Natural killer cell (primary cell): ENCODE measurements around the gene SSR3. TPM values are rescaled to one million over a fixed set of nuclear protein-coding genes. Genes with fewer than 3 reads are reported as not detected.

Experiments
- ATAC-seq, 3 donors: fragments of 150-1000 bp in 2 of 3; fragments of 200-7000 bp in 1 of 3; cut with Tn5 transposase; 1 replicate in 1 of 3; 2 replicates in 2 of 3; pipeline ENCODE4 v1.10.0; 2021; ENCODE audit warnings: mild to moderate bottlenecking in 2 of 3, moderate library complexity in 2 of 3
- DNase-seq, 2 donors: peaks; one replicate each; pipeline versions ENCODE4 v3.0.0 to v3.0.0-alpha.2; 2013 to 2021; ENCODE audit warnings: mixed read lengths in 1 of 2
- H3K27ac ChIP-seq: one replicate; pipeline ENCODE4 v1.5.1; 2013; ENCODE audit warnings: mild to moderate bottlenecking, low read length
- H3K27me3 ChIP-seq: one replicate; pipeline ENCODE4 v1.6.1; 2013; ENCODE audit warnings: low read length; ENCODE audit not compliant: control insufficient read depth, insufficient read depth
- H3K36me3 ChIP-seq: one replicate; pipeline ENCODE4 v1.6.1; 2013; ENCODE audit warnings: low read length; ENCODE audit not compliant: control insufficient read depth, insufficient read depth
- H3K4me1 ChIP-seq: one replicate; pipeline ENCODE4 v1.6.1; 2013; ENCODE audit warnings: low read length; ENCODE audit not compliant: control insufficient read depth, insufficient read depth
- H3K4me3 ChIP-seq: one replicate; pipeline ENCODE4 v1.5.1; 2013; ENCODE audit warnings: low read length
- H3K9me3 ChIP-seq: one replicate; pipeline ENCODE4 v1.6.1; 2013; ENCODE audit warnings: low read length; ENCODE audit not compliant: control insufficient read depth, insufficient read depth
- H3K27ac Mint-ChIP-seq, 2 donors: one replicate each; pipeline ENCODE4 v1.8.0; 2022; ENCODE audit warnings: mild to moderate bottlenecking in 2 of 2, mixed read lengths in 2 of 2, moderate library complexity in 1 of 2
- H3K27me3 Mint-ChIP-seq, 2 donors: one replicate each; pipeline ENCODE4 v1.8.0; 2022; ENCODE audit warnings: low read depth in 2 of 2, mixed read lengths in 2 of 2
- H3K36me3 Mint-ChIP-seq: one replicate; pipeline ENCODE4 v1.8.0; 2022; ENCODE audit warnings: mixed read lengths
- H3K4me1 Mint-ChIP-seq, 2 donors: one replicate each; pipeline ENCODE4 v1.8.0; 2022; ENCODE audit warnings: mixed read lengths in 2 of 2
- H3K4me3 Mint-ChIP-seq: one replicate; pipeline ENCODE4 v1.8.0; 2022; ENCODE audit warnings: mild to moderate bottlenecking, moderate library complexity, mixed read lengths
- H3K9me3 Mint-ChIP-seq, 2 donors: one replicate each; pipeline ENCODE4 v1.8.0; 2022; ENCODE audit warnings: mixed read lengths in 2 of 2
- WGBS: methylation state at CpG from one replicate; pipeline ENCODE4 v1.1.7; 2013; ENCODE audit warnings: missing lambda C conversion rate; ENCODE audit not compliant: insufficient coverage; 5-methylcytosine and 5-hydroxymethylcytosine counted together
- intact Hi-C: fragments of 100-400 bp; cut with micrococcal nuclease; formaldehyde crosslinking; loops from one replicate; pipeline ENCODE4 v1.14.2; 2022
- total RNA-seq, 4 donors: library from RNA; stranded (reverse); fragments of 120-200 nt in 1 of 4; gene quantifications; one replicate each; pipeline versions ENCODE4 v1.2.3 to v1.2.4, GENCODE V29; 2013 to 2022
- TF ChIP-seq, protein P1 (sequence below): fragments of 200-600 bp; IDR thresholded peaks from one replicate; pipeline ENCODE4 v1.8.0; 2022; ENCODE audit warnings: antibody characterized with exemption

Gene SSR3
- total RNA-seq, 3 donors from 2014 or later (not counting 1 experiment from before 2014, with no cell fraction given), result 60.7 to 75.1 (median 63.0) TPM

DNA sequence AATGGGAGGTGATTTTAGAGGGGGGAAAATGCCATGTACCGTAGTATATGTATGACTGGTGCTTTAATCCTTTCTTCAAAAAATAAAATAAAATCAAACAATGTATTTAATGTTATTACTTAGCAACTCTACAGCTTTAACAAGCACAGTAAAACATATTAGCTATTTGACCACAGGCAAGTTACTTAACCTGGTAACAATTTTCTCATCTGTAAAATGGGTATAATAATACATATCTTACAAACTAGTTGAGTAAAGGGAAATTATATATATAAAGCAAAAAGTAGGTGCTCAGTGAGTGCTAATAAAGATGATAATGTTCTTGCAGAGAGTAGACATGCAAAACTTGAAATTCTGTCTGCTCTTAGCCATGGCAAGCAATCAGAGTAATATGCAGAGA lies 27.9 kb downstream of the SSR3 start:
- no peak overlapping the region for H3K4me3 Mint-ChIP-seq
- no peaks in the 10 kb centered on the region for H3K9me3 Mint-ChIP-seq
- WGBS, result no CpG with 5 or more reads among the region's 1 CpG
- H3K36me3 ChIP-seq, result no peaks in the 10 kb centered on the region
- peaks cover 5% of the 10 kb centered on the region for H3K27me3 ChIP-seq
- H3K9me3 ChIP-seq, result no peaks in the 10 kb centered on the region
- no peak overlapping the region for H3K27ac Mint-ChIP-seq
- peaks cover 8% of the 10 kb centered on the region for H3K36me3 Mint-ChIP-seq
- peaks cover 6 to 10% of the 10 kb centered on the region in 2 donors for H3K4me1 Mint-ChIP-seq
- H3K4me1 ChIP-seq, result peaks cover 7% of the 10 kb centered on the region
- H3K27me3 Mint-ChIP-seq, result peaks cover 24 to 41% of the 10 kb centered on the region in 2 donors
- H3K4me3 ChIP-seq, result no peak overlapping the region
- intact Hi-C loops, result no loop called here
- no peak overlapping the region for H3K27ac ChIP-seq
- no peak for ATAC-seq
- DNase-seq, result no peak
- TF ChIP-seq, protein P1, sequence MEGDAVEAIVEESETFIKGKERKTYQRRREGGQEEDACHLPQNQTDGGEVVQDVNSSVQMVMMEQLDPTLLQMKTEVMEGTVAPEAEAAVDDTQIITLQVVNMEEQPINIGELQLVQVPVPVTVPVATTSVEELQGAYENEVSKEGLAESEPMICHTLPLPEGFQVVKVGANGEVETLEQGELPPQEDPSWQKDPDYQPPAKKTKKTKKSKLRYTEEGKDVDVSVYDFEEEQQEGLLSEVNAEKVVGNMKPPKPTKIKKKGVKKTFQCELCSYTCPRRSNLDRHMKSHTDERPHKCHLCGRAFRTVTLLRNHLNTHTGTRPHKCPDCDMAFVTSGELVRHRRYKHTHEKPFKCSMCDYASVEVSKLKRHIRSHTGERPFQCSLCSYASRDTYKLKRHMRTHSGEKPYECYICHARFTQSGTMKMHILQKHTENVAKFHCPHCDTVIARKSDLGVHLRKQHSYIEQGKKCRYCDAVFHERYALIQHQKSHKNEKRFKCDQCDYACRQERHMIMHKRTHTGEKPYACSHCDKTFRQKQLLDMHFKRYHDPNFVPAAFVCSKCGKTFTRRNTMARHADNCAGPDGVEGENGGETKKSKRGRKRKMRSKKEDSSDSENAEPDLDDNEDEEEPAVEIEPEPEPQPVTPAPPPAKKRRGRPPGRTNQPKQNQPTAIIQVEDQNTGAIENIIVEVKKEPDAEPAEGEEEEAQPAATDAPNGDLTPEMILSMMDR, result no peak

DNA sequence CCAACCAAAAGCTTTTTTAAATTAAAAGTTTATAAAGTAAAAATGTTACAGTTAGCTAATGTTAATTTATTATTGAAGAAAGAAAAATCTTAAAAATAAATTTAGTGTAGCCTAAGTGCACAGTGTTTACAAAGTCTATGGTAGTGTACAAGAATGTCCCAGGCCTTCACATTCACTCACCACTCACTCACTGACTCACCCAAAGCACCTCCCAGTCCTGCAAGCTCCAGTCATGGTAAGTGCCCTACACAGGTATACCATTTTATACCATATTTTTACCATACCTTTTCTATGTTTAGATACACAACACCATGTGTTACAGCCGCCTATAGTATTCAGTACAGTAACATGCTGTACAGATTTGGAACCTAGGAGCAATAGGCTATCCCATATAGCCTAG lies 29.1 kb downstream of the SSR3 start:
- H3K4me1 ChIP-seq, result peaks cover 7% of the 10 kb centered on the region
- intact Hi-C loops, result no loop called here
- DNase-seq (no peak), ATAC-seq (no peak)
- H3K36me3 ChIP-seq, result no peaks in the 10 kb centered on the region
- peaks cover 8% of the 10 kb centered on the region for H3K36me3 Mint-ChIP-seq
- H3K4me1 Mint-ChIP-seq, result peaks cover 6 to 10% of the 10 kb centered on the region in 2 donors
- H3K27ac ChIP-seq, result no peak overlapping the region
- no peaks in the 10 kb centered on the region for H3K9me3 ChIP-seq
- TF ChIP-seq, protein P1, result no peak
- no peak overlapping the region for H3K4me3 Mint-ChIP-seq
- H3K27ac Mint-ChIP-seq, result no peak overlapping the region
- 100% methylated on average over 1 of the region's 1 CpG for WGBS
- H3K4me3 ChIP-seq, result no peak overlapping the region
- H3K27me3 Mint-ChIP-seq, result peaks cover 27 to 46% of the 10 kb centered on the region in 2 donors
- no peaks in the 10 kb centered on the region for H3K9me3 Mint-ChIP-seq
- peaks cover 5% of the 10 kb centered on the region for H3K27me3 ChIP-seq

DNA sequence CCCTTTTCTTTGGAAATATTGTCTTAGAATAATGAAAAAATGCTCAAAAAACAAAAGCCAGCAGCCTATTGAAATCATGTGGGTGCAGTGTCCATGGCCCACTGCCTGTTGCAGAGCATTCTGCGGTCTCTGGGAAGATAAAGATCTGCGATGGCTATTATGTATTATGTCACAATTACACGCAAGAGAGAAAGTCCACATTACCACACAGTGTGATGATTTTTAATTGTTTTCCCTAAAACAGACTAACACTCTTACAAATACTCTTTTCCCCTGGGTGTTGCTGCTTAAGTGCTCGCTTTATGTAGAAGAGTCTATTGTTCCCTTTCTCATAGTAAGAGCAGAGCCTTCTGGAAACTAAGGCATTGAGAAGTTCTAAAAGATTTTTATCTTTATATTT lies 32.2 kb downstream of the SSR3 start:
- H3K9me3 Mint-ChIP-seq, result no peaks in the 10 kb centered on the region
- ATAC-seq (no peak), DNase-seq (no peak)
- Histone ChIP-seq H3K4me3 (no peak overlapping the region), H3K9me3 (no peaks in the 10 kb centered on the region), H3K36me3 (no peaks in the 10 kb centered on the region), H3K27ac (no peak overlapping the region), H3K27me3 (peaks cover 5% of the 10 kb centered on the region), H3K4me1 (peaks cover 7% of the 10 kb centered on the region)
- 100% methylated on average over 1 of the region's 4 CpGs for WGBS
- TF ChIP-seq, protein P1, result no peak
- intact Hi-C loops, result no loop called here
- peaks cover 32 to 58% of the 10 kb centered on the region in 2 donors for H3K27me3 Mint-ChIP-seq
- H3K4me1 Mint-ChIP-seq, result peaks cover 6 to 10% of the 10 kb centered on the region in 2 donors
- peaks cover 8% of the 10 kb centered on the region for H3K36me3 Mint-ChIP-seq
- H3K27ac Mint-ChIP-seq, result no peak overlapping the region
- H3K4me3 Mint-ChIP-seq, result no peak overlapping the region

DNA sequence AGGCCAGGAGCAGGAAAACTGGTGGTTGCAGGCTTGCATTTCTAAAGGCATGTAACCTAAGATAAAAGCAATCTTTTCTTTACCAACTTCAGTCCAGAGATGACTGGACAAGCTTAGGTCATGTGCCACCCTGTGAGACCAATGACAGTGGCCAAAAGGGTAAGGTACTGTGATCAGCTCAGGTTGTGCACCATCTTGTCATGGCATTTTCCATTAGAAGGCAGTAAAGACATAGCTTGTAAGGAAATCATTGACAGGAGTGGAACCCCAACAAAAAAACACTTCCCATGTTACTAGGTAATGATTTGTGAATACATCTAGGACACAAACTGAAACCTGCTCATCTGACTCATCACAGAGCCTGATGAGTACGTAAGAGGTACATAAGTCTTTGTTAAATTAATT lies 35.2 kb downstream of the SSR3 start:
- ATAC-seq (no peak), DNase-seq (no peak)
- no peaks in the 10 kb centered on the region for H3K9me3 ChIP-seq
- Mint-ChIP-seq H3K4me3 (no peak overlapping the region), H3K36me3 (peaks cover 8% of the 10 kb centered on the region), H3K4me1 (peaks cover 6 to 8% of the 10 kb centered on the region in 2 donors), H3K27ac (no peak overlapping the region), H3K9me3 (no peaks in the 10 kb centered on the region), H3K27me3 (peaks cover 32 to 63% of the 10 kb centered on the region in 2 donors)
- no peak overlapping the region for H3K4me3 ChIP-seq
- H3K36me3 ChIP-seq, result no peaks in the 10 kb centered on the region
- H3K4me1 ChIP-seq, result peaks cover 5% of the 10 kb centered on the region
- no peak overlapping the region for H3K27ac ChIP-seq
- WGBS, result 80% methylated on average over 1 of the region's 1 CpG
- intact Hi-C loops, result no loop called here
- TF ChIP-seq, protein P1, result no peak
- peaks cover 5% of the 10 kb centered on the region for H3K27me3 ChIP-seq
